LNCaP clone FGC (cell line): ENCODE results near the gene TYMP.

Source experiments
- DNase-seq: peaks from one replicate; pipeline ENCODE4 v3.0.0-alpha.2; 2011; ENCODE audit warnings: low read depth
- H3K4me3 ChIP-seq: 2 replicates; pipeline ENCODE4 v1.5.1; 2011; ENCODE audit warnings: mild to moderate bottlenecking, low read depth, low read length, control low read depth
- TF ChIP-seq, protein P1 (sequence below): IDR thresholded peaks from 2 replicates; pipeline ENCODE4 v1.5.1; 2012; ENCODE audit warnings: mild to moderate bottlenecking; ENCODE audit not compliant: control insufficient read depth, insufficient read depth; ENCODE audit errors: extremely low read depth

The TYMP gene

DNA sequence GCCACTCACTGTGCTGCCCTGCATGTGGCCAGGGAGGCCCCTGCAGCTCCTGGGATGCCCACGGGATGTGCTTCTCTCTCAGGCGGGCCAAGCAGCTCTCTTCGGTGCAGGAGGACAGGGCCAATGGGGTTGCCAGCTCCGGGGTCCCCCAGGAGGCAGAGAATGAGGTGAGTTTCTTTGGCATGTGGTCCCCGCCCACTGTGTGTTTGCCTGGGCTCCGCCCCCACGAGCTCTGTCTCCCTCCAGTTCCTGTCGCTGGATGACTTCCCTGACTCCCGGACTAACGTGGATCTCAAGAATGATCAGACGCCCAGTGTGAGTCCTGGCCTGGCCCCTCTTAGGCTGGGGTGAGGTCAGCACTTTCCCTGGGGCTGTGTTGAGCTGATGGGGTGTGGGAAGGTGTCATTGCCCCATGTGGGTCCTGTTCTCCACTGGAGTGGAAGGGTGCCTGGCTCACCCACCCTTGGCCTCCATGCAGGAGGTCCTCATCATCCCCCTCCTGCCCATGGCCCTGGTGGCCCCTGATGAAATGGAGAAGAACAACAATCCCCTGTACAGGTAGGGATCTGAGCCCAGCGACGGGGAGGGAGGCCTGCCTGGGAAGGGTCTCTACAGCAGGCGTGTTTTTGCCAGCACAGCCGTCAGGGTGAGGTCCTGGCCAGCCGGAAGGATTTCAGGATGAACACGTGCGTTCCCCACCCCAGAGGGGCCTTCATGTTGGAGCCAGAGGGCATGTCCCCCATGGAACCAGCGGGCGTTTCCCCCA lies 12.1 kb downstream of the TYMP start:
- H3K4me3 ChIP-seq, result no peak overlapping the region
- TF ChIP-seq, protein P1, sequence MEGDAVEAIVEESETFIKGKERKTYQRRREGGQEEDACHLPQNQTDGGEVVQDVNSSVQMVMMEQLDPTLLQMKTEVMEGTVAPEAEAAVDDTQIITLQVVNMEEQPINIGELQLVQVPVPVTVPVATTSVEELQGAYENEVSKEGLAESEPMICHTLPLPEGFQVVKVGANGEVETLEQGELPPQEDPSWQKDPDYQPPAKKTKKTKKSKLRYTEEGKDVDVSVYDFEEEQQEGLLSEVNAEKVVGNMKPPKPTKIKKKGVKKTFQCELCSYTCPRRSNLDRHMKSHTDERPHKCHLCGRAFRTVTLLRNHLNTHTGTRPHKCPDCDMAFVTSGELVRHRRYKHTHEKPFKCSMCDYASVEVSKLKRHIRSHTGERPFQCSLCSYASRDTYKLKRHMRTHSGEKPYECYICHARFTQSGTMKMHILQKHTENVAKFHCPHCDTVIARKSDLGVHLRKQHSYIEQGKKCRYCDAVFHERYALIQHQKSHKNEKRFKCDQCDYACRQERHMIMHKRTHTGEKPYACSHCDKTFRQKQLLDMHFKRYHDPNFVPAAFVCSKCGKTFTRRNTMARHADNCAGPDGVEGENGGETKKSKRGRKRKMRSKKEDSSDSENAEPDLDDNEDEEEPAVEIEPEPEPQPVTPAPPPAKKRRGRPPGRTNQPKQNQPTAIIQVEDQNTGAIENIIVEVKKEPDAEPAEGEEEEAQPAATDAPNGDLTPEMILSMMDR, result no peak
- DNase-seq, result no peak

DNA sequence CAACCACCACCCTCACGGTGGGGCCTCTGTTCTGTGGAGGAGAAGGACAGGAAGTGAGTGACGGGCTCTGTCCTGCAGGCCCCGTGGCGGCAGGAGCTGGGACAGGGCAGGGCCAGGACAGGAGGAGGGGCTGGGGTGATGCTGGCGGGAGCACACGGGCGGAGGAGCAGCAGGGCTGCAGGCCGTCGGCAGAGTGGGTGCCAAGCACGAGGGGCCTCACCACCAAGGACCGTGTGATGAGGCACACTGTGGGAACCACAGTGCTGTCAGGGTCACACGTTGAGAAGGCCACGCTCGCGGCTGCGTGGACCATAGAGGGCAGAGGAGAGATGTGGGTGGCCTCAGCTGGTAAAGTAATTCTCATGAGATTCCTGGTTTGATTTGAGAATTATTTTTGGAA lies 12.9 kb downstream of the TYMP start:
- TF ChIP-seq, protein P1, result no peak
- no peak for DNase-seq
- no peak overlapping the region for H3K4me3 ChIP-seq

DNA sequence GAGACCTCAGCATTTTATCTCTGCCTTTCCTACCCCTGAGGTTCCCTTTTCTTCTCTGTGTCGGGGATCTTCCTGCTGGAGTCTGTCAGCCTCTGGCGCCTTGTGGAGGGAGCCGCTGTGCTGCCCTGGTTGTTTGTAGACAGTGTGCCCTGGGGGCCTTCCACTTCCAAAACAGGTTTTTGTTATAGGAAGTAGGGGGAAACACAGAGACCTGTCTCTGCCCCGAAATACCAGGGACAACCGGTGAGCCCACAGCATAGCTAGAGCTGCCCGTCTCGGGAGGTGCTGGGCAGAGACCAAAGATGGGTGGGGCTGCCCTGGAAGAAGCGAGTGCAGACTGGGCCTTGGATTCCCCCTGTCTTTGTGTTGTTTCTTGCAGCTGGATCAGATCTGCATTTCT lies 13.7 kb downstream of the TYMP start:
- TF ChIP-seq, protein P1, result no peak
- H3K4me3 ChIP-seq, result no peak overlapping the region
- DNase-seq, result no peak

DNA sequence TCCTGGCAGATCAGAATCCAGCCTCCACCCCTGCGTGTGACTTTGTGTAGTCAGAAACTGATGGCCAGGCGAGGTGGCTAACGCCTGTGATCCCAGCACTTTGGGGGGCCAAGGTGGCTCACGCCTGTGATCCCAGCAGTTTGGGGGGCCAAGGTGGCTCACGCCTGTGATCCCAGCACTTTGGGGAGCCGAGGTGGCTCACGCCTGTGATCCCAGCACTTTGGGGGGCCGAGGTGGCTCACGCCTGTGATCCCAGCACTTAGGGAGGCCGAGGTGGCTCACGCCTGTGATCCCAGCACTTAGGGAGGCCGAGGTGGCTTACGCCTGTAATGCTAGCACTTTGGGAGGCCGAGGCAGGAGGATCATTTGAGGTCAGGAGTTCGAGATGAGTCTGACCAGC lies 16.6 kb downstream of the TYMP start:
- no peak overlapping the region for H3K4me3 ChIP-seq
- no peak for DNase-seq
- TF ChIP-seq, protein P1, result no peak

DNA sequence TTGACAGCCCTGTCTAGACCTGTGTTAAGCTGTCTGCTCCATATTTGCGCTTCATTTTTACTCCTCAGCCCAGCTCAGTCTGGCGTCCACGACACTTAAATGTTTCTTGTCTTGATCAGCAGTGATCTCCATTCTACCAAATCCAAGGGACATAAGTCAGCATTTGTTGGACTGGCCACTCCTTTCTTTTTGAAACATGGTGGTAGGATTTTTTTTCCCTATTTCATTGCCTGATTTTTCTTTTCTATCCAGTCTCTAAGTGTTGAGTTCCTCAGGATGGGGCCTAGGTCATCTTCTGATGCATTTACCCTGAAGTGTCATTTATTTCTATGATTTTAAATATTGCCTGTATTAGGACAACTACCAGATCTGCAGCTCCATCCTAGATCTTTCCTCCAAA lies 20.9 kb downstream of the TYMP start:
- peak overlapping the region; percentile 70 for H3K4me3 ChIP-seq
- TF ChIP-seq, protein P1, result no peak
- DNase-seq, result no peak

DNA sequence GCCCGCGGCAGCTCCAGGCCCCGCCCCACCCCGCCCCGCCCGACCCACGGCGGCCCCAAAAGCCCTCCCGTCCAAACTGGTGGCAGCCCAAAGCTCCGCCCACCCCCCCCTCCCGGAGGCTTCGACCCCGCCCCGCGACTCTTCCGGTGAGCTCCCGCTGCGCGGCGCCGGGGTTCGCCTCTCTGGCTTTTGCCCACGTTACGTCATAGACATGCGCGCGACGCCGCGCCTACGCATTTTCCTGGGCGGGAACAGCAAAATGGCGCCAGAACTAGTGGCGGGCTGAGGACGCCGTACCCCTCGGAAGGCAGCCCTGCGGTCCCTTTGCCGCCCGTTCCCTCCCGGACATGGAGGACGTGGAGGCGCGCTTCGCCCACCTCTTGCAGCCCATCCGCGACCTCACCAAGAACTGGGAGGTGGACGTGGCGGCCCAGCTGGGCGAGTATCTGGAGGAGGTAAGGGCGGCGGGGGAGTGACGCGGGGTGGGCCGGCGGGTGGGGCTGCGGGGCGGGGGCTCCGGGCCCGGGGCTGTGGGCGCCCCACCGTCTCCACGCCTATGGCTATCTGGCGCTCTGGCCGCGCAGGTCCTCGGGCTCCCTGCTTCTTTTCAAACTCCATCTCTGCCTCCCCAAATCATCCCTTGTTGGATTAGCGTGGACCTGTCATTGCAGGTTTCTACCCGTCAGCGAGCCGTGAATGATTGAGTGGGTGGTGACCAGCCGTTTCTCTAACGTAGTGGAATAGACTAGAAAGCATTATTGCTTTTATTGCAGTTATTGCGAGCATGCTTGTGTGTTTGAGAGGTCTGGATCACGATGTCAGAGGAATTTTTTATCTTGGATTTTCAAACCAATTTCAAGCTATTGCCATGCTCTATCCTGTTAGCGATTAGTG lies 21.6 kb downstream of the TYMP start, which contains the start of gene NCAPH2:
NCAPH2 (plus strand) TSS at position 234 of the 894 bp plus-strand sequence; CDS start at position 348, 114 bp downstream.
- H3K4me3 ChIP-seq, result peak within 1 kb of the TSS; percentile 96
- DNase-seq, result peak; percentile 81
- TF ChIP-seq, protein P1, result no peak
